HFFc6 (cell line): ENCODE results near the gene GALNT4. TPM values are rescaled to one million over a fixed set of nuclear protein-coding genes. Genes with fewer than 3 reads are reported as not detected.

Source experiments
- DNase-seq: peaks from one replicate; pipeline ENCODE4 v3.0.0-alpha.2; 2018
- H3K27ac Mint-ChIP-seq: 2 replicates; pipeline ENCODE4 v1.8.0; 2020; ENCODE audit warnings: mild to moderate bottlenecking, mixed read lengths
- H3K27me3 Mint-ChIP-seq: 2 replicates; pipeline ENCODE4 v1.8.0; 2021; ENCODE audit warnings: mild to moderate bottlenecking, moderate library complexity, mixed read lengths; ENCODE audit not compliant: insufficient read depth
- H3K36me3 Mint-ChIP-seq: 2 replicates; pipeline ENCODE4 v1.8.0; 2021; ENCODE audit warnings: low read depth, mixed read lengths
- H3K4me1 Mint-ChIP-seq: 2 replicates; pipeline ENCODE4 v1.8.0; 2020; ENCODE audit warnings: low read depth, mixed read lengths
- H3K4me3 Mint-ChIP-seq: 2 replicates; pipeline ENCODE4 v1.8.0; 2020; ENCODE audit warnings: mild to moderate bottlenecking, moderate library complexity, mixed read lengths
- H3K9me3 Mint-ChIP-seq: 2 replicates; pipeline ENCODE4 v1.8.0; 2020; ENCODE audit warnings: mild to moderate bottlenecking, mixed read lengths
- CTCF ChIP-seq: fragments of 200-600 bp; sonication (generic); IDR thresholded peaks from 2 replicates; pipeline ENCODE4 v1.5.0; 2021; ENCODE audit warnings: antibody characterized with exemption, mild to moderate bottlenecking
- total RNA-seq, 6 experiments: library from RNA; stranded (reverse); fragmentation: NEBNext Ultra II Directional; extraction: Animal tissue kit (Norgen Biotek cat#: 25700); gene quantifications; 2 replicates in 1 of 6; 3 replicates in 5 of 6; pipeline ENCODE4 v1.2.3, GENCODE V29; 2021

Gene GALNT4
- total RNA-seq, 6 experiments from 2014 or later: 6.9 to 8.1 (median 7.4) TPM

- peaks cover 2% of the 10 kb centered on the region; the same call in 1 of the 2 replicates for H3K27me3 Mint-ChIP-seq
- H3K4me3 Mint-ChIP-seq: peak overlapping the region; percentile 98
- H3K27ac Mint-ChIP-seq: peak overlapping the region; percentile 94
- peaks cover 46% of the 10 kb centered on the region for H3K4me1 Mint-ChIP-seq
- no peak for TF ChIP-seq CTCF
- no peak for DNase-seq
- H3K9me3 Mint-ChIP-seq: no peaks in the 10 kb centered on the region
- H3K36me3 Mint-ChIP-seq: peaks cover 17% of the 10 kb centered on the region
Observed at GRCh38 chr12:89523843-89524540, 604 bp downstream of the GALNT4 start.

GRCh38 chr12:89523393-89523792 is 1.2 kb downstream of the GALNT4 start:
- Mint-ChIP-seq H3K27me3 (peaks cover 2% of the 10 kb centered on the region; the same call in 1 of the 2 replicates), H3K4me1 (peaks cover 51% of the 10 kb centered on the region), H3K27ac (peak overlapping the region; percentile 94), H3K36me3 (peaks cover 17% of the 10 kb centered on the region), H3K9me3 (no peaks in the 10 kb centered on the region), H3K4me3 (peak overlapping the region; percentile 98)
- DNase-seq: no peak
- TF ChIP-seq CTCF: no peak

GRCh38 chr12:89521364-89522223 is 3.0 kb downstream of the GALNT4 start:
- Mint-ChIP-seq H3K36me3 (peaks cover 17% of the 10 kb centered on the region), H3K27ac (no peak overlapping the region; the same call in 1 of the 2 replicates), H3K4me3 (peak overlapping the region; percentile 98), H3K9me3 (no peaks in the 10 kb centered on the region), H3K4me1 (peaks cover 51% of the 10 kb centered on the region), H3K27me3 (peaks cover 2% of the 10 kb centered on the region; the same call in 1 of the 2 replicates)
- TF ChIP-seq CTCF: no peak
- no peak for DNase-seq

- Mint-ChIP-seq H3K36me3 (peaks cover 3% of the 10 kb centered on the region; the same call in 1 of the 2 replicates), H3K27me3 (no peaks in the 10 kb centered on the region), H3K27ac (no peak overlapping the region), H3K9me3 (no peaks in the 10 kb centered on the region), H3K4me3 (no peak overlapping the region), H3K4me1 (peaks cover 27% of the 10 kb centered on the region)
- DNase-seq: no peak
- no peak for TF ChIP-seq CTCF
Observed at GRCh38 chr12:89517720-89518119, 6.9 kb downstream of the GALNT4 start.

- no peaks in the 10 kb centered on the region for H3K9me3 Mint-ChIP-seq
- TF ChIP-seq CTCF: no peak
- no peaks in the 10 kb centered on the region for H3K27me3 Mint-ChIP-seq
- peaks cover 16% of the 10 kb centered on the region for H3K4me1 Mint-ChIP-seq
- no peaks in the 10 kb centered on the region; the same call in 1 of the 2 replicates for H3K36me3 Mint-ChIP-seq
- no peak overlapping the region for H3K27ac Mint-ChIP-seq
- no peak overlapping the region for H3K4me3 Mint-ChIP-seq
- no peak for DNase-seq
Observed at GRCh38 chr12:89516633-89517032, 8.0 kb downstream of the GALNT4 start.
